Stimulated activated CD8-positive, alpha-beta memory T cell treated with anti-CD3 and anti-CD28 coated beads, Interleukin-4, amount 100 ng/mL, for 24 hours (primary cell): ENCODE results near the gene NDUFC2.
"Not testable (repeated sequence)": the region's sequence is repeated elsewhere in the genome, so short reads cannot be mapped to it uniquely, and the experiment has no call there.

ENCODE experiments used
- DNase-seq: peaks from one replicate; pipeline ENCODE4 v3.0.0-alpha.2; 2020; ENCODE audit warnings: low read depth

Gene NDUFC2

DNA sequence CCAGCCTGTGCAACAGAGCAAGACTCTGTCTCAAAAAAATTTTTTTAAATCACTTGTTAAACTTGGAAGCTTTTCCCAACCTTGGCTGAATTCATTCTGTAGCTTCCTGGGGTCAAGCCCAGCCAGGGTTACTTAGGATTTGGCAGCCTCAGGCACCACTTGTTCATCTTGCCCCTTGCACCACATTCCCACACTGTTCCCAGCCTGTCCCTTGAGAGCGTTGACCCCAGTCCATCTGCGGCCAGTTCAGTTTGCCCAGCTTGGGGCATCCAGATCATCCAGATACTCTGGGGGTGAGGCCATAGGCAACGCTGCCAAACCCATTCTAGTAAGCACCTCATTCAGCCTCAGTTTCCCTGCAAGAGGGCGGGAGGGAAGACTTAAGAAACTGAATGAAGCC, 24.7 kb downstream of the NDUFC2 start:
- DNase-seq: no peak

GRCh38 chr11:78050964-78051831, 28.5 kb downstream of the NDUFC2 start:
- DNase-seq: no peak

GRCh38 chr11:78049348-78049747, 30.3 kb downstream of the NDUFC2 start:
- no peak for DNase-seq

DNA sequence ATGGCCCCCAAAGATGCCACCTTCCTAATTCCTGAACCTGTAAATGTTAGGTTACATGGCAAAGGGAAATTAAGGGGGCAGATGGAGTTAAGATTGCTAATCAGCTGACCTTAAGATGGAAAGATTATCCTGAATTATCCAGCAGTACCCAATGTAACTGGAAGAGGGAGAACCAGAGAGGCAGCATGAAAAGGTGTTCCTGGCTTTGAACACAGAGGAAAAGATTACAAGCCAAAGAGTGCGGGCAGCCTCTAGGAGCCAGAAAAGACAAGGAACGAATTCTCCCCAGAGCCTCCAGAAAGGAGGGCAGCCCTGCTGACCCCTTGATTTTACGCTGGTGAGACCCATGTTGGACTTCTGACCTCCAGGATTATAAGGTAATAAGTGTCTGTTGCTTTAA, 31.1 kb downstream of the NDUFC2 start:
- DNase-seq: no peak

DNA sequence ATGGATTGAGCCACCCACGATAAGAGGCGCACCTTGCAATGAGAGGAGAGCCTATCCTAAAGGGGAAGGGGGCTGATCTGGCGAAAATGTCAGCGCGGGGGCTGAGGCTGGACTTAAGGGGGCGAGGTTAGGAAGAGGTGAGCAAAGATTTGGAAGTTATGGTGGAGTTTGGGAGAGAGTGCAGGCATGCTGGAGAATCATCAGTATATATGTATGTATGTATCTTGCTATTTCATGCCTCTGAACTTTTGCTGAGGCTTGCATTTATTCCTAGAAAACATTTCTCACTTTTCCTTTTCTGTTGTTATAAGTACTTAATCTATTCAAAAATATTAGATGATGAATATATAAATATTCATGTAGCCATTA, 33.2 kb downstream of the NDUFC2 start:
- no peak for DNase-seq

DNA sequence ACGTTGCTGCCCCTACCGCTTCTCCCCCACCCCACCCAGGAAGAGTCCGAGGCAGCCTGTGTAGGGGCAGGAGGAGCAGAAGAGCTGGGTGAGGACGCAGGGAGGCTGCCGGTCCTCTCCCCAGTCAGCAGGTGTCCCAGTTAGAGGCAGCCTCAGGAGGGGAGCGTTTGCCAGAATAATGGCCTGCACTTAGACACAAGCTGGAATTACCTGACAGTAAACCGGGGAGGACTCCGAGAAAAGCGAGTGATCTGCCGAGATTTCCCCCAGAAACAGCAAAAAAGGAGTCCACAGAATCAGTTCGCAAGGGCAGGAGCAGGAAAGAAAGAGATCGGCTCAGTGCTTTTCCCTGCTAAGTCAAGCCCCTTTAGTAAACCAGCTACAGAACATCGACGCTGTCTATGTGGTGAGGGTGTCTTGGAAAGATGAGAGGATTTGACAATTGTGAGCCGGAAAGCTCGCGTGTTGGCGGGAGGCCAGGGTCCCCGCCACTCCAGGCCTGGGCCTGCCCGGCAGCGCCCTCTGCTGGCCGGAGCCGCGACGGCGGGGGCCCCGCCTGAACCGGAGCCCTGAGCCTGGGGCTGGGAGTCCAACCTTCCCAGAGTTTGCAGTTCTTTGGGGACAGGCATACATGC, 33.7 kb downstream of the NDUFC2 start:
- DNase-seq: peak; percentile 69

GRCh38 chr11:78044706-78045105, 35.0 kb downstream of the NDUFC2 start:
- DNase-seq: no peak

DNA sequence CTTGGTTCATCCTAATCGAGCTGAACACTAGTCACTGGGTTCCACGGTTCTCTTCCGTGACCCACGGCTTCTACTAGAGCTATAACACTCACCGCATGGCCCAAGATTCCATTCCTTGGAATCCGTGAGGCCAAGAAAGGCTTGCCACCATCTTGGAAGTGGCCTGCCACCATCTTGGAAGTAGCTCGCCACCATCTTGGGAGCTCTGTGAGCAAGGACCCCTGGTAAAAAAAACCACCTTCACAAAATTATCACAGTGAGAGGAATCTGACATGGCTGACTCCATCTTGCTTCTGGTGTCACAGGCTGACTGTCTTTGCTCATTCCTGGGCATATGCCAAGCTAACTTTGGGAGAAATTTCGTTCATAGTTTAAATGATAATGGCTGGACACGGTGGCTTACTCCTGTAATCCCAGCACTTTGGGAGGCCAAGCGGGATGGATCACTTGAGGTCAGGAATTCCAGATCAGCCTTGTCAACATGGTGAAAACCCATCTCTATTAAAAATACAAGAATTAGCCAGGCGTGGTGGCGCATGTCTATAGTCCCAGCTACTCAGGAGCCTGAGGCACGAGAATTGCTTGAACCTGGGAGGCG, 37.7 kb downstream of the NDUFC2 start:
- no peak for DNase-seq

DNA sequence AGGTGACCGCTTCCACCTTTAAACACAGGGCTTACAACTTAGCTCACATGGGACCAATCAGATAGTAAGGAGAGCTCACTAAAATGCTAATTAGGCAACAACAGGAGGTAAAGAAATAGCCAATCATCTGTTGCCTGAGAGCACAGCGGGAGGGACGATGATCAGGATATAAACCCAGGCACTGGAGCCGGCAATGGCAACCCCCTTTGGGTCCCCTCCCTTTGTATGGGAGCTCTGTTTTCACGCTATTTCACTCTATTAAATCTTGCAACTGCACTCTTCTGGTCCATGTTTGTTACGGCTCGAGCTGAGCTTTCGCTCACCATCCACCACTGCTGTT, 38.3 kb downstream of the NDUFC2 start:
- not testable (repeated sequence) for DNase-seq

GRCh38 chr11:78040691-78041379, 38.8 kb downstream of the NDUFC2 start:
- DNase-seq: no peak

GRCh38 chr11:78039919-78040671, 39.6 kb downstream of the NDUFC2 start:
- peak; percentile 16 for DNase-seq

DNA sequence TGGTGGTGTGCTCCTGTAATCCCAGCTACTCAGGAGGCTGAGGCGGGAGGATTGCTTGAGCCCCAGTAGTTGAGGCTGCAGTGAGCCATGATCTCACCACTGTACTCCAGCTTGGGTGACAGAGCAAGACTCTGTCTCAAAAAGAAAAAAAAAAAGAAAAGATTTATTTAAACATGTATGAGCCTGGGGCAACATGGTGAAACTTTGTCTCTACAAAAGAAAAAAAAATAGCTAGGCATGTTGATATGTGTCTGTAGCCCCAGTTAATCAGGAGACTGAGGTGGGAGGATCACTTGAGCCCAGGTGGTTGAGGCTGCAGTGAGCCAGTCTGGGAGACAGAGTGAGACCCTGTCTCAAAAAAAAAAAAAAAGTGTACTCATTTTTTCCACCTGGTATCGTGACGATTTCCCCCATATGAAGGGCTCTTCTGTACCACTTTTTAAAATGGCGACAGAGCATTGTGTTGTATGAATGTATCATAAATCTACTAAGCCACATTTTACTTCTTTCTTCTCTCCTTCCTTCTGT, 40.2 kb downstream of the NDUFC2 start:
- no peak for DNase-seq

- no peak for DNase-seq
These were observed 40.9 kb downstream of the NDUFC2 start for GRCh38 chr11:78038697-78039313.

DNA sequence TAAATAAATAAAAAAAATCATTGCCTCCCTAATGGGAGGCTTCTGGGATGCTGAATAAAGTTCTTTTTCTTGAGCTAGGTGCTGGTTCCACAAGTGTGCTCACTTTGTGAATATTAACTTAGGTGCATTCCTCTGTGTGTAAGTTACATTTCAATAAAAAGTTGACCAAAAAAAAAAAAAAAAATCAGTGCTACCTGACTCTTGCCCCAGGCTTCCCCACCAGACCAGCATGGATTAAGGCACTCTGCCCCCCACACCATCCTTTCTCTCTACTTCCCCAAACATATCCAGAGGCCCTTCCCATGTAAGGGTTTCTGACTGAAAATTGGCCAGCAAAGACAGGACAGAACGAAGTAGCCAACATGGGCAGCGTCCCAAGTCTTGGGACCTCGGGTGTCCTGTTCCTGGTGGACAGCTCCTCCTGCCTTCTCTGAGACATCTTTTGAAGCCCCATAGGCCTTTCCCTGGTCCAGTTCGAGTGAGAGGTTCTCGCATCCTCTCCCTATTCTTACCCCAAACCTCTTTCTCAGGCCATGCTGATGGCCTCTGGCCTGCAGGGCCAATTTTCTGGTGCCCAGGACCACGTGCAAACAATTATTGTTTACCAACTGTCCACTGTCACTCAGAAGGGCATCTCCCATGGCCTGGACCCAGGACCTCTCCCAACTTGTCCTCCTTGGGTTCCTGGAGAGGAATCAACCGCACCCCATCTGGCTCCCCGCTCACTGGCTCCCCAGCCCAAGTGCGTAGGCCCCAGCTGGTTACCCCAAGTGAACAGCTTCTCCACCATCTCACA, 41.6 kb downstream of the NDUFC2 start:
- DNase-seq: no peak

DNA sequence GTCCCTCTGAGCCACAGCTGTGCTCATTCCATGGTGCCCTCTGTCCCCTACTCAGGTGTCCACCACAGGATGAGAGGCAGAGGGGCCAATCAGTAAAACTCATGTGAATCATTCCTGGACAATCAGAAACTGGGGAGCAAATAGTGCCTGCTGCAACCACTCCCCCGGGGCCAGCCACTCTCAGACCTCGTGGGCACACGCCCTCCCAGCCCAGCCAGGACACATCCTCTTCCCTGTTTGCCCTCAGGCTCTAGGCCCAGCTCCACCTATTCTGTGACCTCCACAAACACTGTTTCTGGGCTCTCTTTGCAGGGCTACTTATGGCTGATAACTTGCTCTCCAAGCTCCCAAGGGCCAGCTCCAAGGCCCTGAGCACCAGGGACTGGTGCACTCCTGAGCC, 42.6 kb downstream of the NDUFC2 start:
- no peak for DNase-seq

DNA sequence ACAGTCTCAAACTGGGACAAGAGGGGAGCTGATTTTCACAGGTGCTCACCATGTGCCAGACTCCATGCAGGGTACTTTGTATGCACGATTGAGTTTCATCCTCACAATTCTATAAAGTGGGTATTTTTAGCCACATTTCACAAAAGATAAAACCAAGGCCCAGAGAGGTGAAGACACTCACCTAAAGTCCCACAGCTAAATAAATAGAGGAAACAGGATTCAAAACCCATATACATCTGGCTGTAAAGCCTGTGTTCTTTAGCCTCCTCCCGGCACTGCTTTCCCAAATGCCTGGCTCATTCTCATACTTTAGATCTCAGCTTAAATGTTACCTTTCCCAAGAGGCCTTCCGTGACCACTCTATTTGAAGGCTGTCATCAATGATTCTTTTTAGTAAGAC, 43.3 kb downstream of the NDUFC2 start:
- no peak for DNase-seq

- DNase-seq: no peak
These were observed 45.0 kb downstream of the NDUFC2 start for GRCh38 chr11:78034623-78035022.

DNA sequence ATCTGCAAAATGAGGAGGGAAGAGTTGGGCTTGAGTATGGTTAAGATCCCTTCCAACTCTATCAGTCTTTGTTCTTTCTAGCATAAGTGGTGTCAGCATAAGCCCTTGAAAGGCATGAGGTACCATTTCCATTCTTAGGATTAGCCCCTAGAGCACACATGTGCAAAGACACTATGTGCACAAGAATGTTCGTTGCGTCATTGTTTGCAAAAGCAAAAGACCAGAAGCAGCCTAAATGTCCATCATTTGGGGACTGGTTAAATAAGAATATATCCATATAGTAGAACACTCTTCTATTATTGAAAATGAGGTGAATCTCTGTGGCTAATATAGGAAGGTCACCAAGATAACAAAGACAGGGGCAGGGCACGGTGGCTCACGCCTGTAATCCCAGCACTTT, 46.6 kb downstream of the NDUFC2 start:
- no peak for DNase-seq

GRCh38 chr11:78032090-78032489, 47.6 kb downstream of the NDUFC2 start:
- DNase-seq: no peak

GRCh38 chr11:78031629-78032028, 48.0 kb downstream of the NDUFC2 start:
- no peak for DNase-seq
